NCI-H146 (cell line): Measurements from ENCODE around the gene ZCCHC4.

ENCODE experiments used
- DNase-seq: peaks from one replicate; lab custom pipeline; 2025; lab: John Stamatoyannopoulos, UW

Gene ZCCHC4

DNA sequence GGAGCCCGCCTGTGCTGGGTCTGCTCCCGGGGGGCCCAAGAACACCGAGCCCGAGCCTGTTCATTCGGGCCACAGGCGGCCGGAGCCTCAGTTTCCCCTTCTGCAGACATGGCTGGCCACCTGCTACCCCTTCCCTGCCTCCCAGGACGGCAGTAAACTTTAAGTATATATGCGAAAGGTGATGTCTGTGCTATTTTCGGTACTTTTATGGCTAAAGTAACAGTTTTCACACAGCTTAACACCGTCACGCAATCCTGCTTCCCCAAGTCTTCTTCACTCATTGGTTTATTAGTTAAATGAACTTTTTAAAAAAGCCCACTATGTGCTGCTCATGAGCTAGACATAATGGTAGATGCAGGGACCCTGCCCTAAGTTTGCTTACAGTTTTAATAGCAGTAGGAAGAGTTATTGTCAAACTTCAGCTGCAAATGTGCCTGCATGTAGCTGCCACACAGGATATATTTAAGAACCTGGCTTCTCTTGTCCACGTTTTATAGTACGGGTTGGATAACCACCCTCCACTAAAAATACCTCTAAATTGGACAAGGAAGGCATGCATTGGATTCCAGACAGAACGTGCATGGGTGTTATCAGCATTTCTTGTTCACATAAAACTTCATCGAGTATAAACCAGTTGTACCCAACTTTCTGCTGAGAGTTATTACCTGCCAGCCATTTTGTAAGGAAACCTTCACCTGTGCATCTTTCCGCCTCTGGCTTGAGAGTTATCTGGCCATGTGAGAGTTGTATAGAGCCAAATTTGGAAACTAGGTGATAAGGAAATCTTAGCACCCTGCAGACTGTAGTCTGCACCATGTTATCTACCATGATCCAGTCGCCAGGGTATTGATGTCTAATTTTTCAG is 65.2 kb downstream of the ZCCHC4 start:
- no peak for DNase-seq

- DNase-seq = no peak
Measured at GRCh38 chr4:25378437-25378743, 65.8 kb downstream of the ZCCHC4 start.

GRCh38 chr4:25379591-25379990 is 67.0 kb downstream of the ZCCHC4 start:
- DNase-seq = no peak

DNA sequence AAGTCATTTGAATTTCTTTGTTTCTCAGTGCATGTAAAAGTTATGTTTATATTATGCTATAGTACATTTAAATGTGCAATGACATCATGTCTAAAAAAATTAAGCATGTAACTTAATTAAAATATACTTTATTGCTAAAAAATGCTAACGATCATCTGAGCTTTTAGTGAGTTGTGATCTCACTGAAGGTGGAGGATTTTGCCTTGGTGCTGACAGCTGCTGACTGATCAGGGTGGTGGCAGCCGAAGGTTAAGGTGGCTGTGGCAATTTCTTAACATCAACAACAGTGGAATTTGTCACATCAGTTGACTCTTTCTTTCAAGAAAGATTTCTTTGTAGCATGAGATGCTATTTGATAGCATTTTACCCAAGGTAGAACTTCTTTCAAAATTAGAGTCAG is 71.1 kb downstream of the ZCCHC4 start:
- no peak for DNase-seq

DNA sequence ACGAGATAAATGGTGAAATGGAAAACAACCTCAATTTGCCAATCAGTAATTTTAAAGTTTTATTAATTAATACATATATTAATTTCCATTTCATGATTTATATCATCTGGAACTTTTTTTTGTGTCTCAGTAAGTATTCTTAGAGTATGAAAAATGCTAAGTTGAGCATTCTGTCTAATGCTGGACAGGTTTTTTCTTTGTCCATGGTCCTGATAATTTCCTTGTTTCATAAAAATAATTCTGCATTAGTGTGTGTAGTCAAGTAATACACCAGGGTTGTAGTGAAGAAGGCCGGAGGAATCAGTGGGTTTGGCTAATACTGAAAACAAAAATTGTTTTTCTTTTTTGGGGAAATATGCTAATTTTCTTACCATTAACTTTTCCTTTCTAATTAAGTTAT is 74.4 kb downstream of the ZCCHC4 start:
- no peak for DNase-seq

DNA sequence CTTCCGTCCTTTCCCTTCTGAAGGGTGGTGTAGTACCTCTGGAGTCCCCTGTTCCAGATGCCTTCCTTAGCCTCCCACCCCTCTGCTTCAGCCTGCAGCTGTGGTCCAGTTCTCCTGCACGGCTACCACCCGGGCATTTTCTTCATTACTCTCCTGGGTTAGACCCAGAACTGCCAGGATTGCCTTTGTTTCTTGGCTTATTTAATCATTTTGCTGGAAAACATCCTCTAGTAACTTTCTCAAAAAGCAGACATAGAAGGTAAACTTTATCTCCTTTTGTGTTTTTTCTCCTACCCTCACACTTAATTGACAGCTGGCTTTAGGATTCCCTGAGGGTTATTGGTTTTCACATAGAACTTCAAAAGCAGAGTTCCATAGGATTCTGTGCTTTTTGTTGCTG is 84.7 kb downstream of the ZCCHC4 start:
- no peak for DNase-seq

GRCh38 chr4:25399510-25399909 is 86.9 kb downstream of the ZCCHC4 start:
- DNase-seq = no peak

GRCh38 chr4:25401066-25401465 is 88.5 kb downstream of the ZCCHC4 start:
- no peak for DNase-seq

GRCh38 chr4:25402521-25402920 is 89.9 kb downstream of the ZCCHC4 start:
- no peak for DNase-seq

DNA sequence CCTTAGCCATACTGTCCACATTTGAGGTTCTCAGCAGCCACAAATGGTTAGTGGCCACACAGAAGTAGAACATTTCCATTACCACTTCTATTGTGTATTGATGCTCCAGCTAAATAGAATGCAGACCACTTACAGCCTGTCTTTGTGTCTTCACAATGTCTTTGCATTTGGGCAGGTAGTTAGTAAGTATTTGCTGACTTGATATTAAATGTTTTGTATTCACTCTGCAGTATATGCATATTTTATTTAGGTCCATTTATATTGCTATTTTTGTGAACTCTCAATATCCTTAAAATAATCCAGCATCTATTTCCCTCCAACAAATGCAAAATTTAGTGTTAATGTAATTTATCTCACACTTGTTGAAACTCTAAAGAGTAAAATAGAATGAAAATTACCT is 91.1 kb downstream of the ZCCHC4 start:
- DNase-seq = no peak

GRCh38 chr4:25405453-25405852 is 92.9 kb downstream of the ZCCHC4 start:
- DNase-seq = no peak

GRCh38 chr4:25406081-25406692 is 93.6 kb downstream of the ZCCHC4 start:
- DNase-seq = no peak

GRCh38 chr4:25410820-25411529 is 98.4 kb downstream of the ZCCHC4 start:
- DNase-seq = no peak

DNA sequence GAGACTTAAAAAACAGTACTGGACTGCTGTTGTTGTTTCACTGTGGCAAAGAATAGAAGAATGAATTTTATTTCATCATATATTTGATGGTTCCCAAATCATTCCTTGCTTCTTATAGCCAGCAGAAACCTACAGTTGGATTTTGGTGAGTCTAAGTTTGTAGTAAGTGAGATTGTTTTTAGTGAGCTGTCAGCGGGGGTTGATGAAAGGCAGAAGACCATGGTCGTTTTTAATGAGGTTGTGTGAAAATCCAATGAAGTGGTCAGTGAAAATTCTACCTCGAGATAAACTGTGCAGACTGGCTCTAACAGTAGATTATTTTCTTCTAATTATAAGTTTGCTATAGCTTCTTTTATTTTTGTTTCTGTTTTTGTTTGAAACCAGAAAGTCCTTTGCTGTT is 100.7 kb downstream of the ZCCHC4 start:
- no peak for DNase-seq

DNA sequence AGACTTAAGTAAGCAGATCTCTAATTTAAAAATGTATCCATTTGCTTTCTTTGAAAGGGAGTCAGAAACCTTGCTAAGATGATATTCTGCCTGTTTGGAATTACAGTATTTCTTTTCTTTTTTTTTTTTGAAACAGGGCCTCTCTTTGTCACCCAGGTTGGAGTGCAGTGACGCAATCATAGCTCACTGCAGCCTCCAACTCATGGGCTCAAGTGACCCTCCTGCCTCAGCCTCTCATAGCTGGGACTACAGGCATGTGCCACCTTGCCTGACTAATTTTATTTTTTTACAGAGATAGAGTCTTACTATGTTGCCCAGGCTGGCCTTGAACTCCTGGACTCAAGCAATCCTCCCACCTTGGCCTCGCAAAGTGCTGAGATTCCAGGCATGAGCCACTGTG is 104.4 kb downstream of the ZCCHC4 start:
- no peak for DNase-seq
